Hepatocyte (in vitro differentiated cells): Measurements from ENCODE around the gene FNDC3B. TPM values are rescaled to one million over a fixed set of nuclear protein-coding genes. Genes with fewer than 3 reads are reported as not detected.
A peak's percentile ranks its signal among the peaks of the same experiment; 100 is the strongest.

Experiments
- DNase-seq: peaks from one replicate; pipeline ENCODE4 v3.0.0-alpha.2; 2016; ENCODE audit warnings: low spot score
- H2AFZ ChIP-seq: fragments of 200-600 bp; sonication (generic); 2 replicates; pipeline ENCODE4 v1.6.0; 2016; ENCODE audit warnings: antibody characterized with exemption, mild to moderate bottlenecking
- H3K27ac ChIP-seq: fragments of 200-600 bp; sonication (generic); 2 replicates; pipeline ENCODE4 v1.5.1; 2016; ENCODE audit warnings: mild to moderate bottlenecking
- H3K27me3 ChIP-seq: fragments of 200-600 bp; sonication (generic); 2 replicates; pipeline ENCODE4 v1.6.1; 2016
- H3K36me3 ChIP-seq: fragments of 200-600 bp; sonication (generic); replicated peaks from 2 replicates; pipeline ENCODE4 v1.5.1; 2016; ENCODE audit warnings: low read depth; ENCODE audit not compliant: insufficient read depth
- H3K4me1 ChIP-seq: fragments of 200-600 bp; sonication (generic); 2 replicates; pipeline ENCODE4 v1.5.1; 2016; ENCODE audit warnings: mild to moderate bottlenecking, moderate library complexity; ENCODE audit not compliant: insufficient read depth
- H3K4me2 ChIP-seq: fragments of 200-600 bp; sonication (generic); 2 replicates; pipeline ENCODE4 v1.6.0; 2016
- H3K4me3 ChIP-seq: fragments of 200-600 bp; sonication (generic); 2 replicates; pipeline ENCODE4 v1.5.1; 2016; ENCODE audit warnings: mild to moderate bottlenecking
- H3K79me2 ChIP-seq: fragments of 200-600 bp; sonication (generic); 2 replicates; pipeline ENCODE4 v1.6.0; 2017; ENCODE audit warnings: mild to moderate bottlenecking
- H3K9me2 ChIP-seq: fragments of 200-600 bp; sonication (generic); replicated peaks from 2 replicates; pipeline ENCODE4 v1.6.0; 2017; ENCODE audit warnings: mild to moderate bottlenecking; ENCODE audit not compliant: insufficient read depth
- H3K9me3 ChIP-seq: fragments of 200-600 bp; sonication (generic); 2 replicates; pipeline ENCODE4 v1.5.1; 2016; ENCODE audit warnings: low read depth, mild to moderate bottlenecking
- H4K20me1 ChIP-seq: fragments of 200-600 bp; sonication (generic); 2 replicates; pipeline ENCODE4 v1.6.0; 2016; ENCODE audit warnings: mild to moderate bottlenecking; ENCODE audit not compliant: insufficient read depth, poor library complexity, severe bottlenecking
- CTCF ChIP-seq: fragments of 200-600 bp; sonication (generic); IDR thresholded peaks from 2 replicates; pipeline ENCODE4 v1.5.1; 2016; ENCODE audit warnings: antibody characterized with exemption, mild to moderate bottlenecking; ENCODE audit not compliant: poor library complexity
- EZH2 ChIP-seq: fragments of 200-600 bp; sonication (generic); IDR thresholded peaks from 2 replicates; pipeline ENCODE4 v1.6.1; 2016; ENCODE audit warnings: antibody characterized with exemption, mild to moderate bottlenecking, borderline replicate concordance
- EZH2phosphoT487 ChIP-seq: fragments of 200-600 bp; sonication (generic); IDR thresholded peaks from one replicate; pipeline ENCODE4 v1.6.1; 2018; ENCODE audit warnings: antibody characterized with exemption, mild to moderate bottlenecking, low read depth, moderate library complexity; ENCODE audit not compliant: unreplicated experiment, severe bottlenecking
- WGBS: methylation state at CpG from one replicate; pipeline ENCODE4 v1.1.6; 2016; ENCODE audit warnings: low lambda C conversion rate; ENCODE audit errors: missing lambda C conversion rate; 5-methylcytosine and 5-hydroxymethylcytosine counted together
- polyA plus RNA-seq: library from polyadenylated mRNA; unstranded; fragments of >200 nt; fragmentation: Nextera tagmentation; extraction: Ambion mirVana; gene quantifications from 2 replicates; pipeline ENCODE4 v1.2.1, GENCODE V29; 2016
- total RNA-seq: library from RNA; depleted of rRNA; stranded (reverse); fragments of >200 nt; gene quantifications from 2 replicates; pipeline ENCODE4 v1.2.3, GENCODE V29; 2014

Gene FNDC3B
- total and polyA plus RNA-seq, 2 experiments from 2014 or later = 61.2 to 113 TPM

- peaks cover 98% of the 10 kb centered on the region for H4K20me1 ChIP-seq
- no peaks in the 10 kb centered on the region for H3K9me3 ChIP-seq
- peaks cover 43% of the 10 kb centered on the region for H3K4me1 ChIP-seq
- 15% methylated on average over 1 of the region's 1 CpG for WGBS
- H3K27ac ChIP-seq = peak overlapping the region; percentile 86
- H3K36me3 ChIP-seq = no peaks in the 10 kb centered on the region
- no peaks in the 10 kb centered on the region for H3K9me2 ChIP-seq
- peak overlapping the region; percentile 65 for H3K4me2 ChIP-seq
- H3K4me3 ChIP-seq = no peak overlapping the region
- H2AFZ ChIP-seq = no peak overlapping the region
- H3K79me2 ChIP-seq = peaks cover 91% of the 10 kb centered on the region
- no peak for TF ChIP-seq EZH2
- TF ChIP-seq EZH2phosphoT487 = no peak
- no peak for TF ChIP-seq CTCF
- H3K27me3 ChIP-seq = no peaks in the 10 kb centered on the region
- no peak for DNase-seq
Observed at GRCh38 chr3:172065527-172065926, 26.1 kb downstream of the FNDC3B start.

GRCh38 chr3:172065967-172066762 lies 26.8 kb downstream of the FNDC3B start:
- H3K27ac ChIP-seq = peak overlapping the region; percentile 86
- no peaks in the 10 kb centered on the region for H3K9me3 ChIP-seq
- no peak overlapping the region for H3K4me3 ChIP-seq
- peaks cover 92% of the 10 kb centered on the region for H3K79me2 ChIP-seq
- H3K36me3 ChIP-seq = no peaks in the 10 kb centered on the region
- H3K4me2 ChIP-seq = peak overlapping the region; percentile 65
- no peak overlapping the region for H2AFZ ChIP-seq
- no peaks in the 10 kb centered on the region for H3K9me2 ChIP-seq
- peak; percentile 68 for DNase-seq
- TF ChIP-seq CTCF (no peak), EZH2phosphoT487 (no peak), EZH2 (no peak)
- WGBS = 68% methylated on average over 7 of the region's 7 CpGs
- H4K20me1 ChIP-seq = peaks cover 98% of the 10 kb centered on the region
- H3K4me1 ChIP-seq = peaks cover 40% of the 10 kb centered on the region
- no peaks in the 10 kb centered on the region for H3K27me3 ChIP-seq

- H3K27me3 ChIP-seq = no peaks in the 10 kb centered on the region
- H3K27ac ChIP-seq = peak overlapping the region; percentile 27
- H4K20me1 ChIP-seq = peaks cover 95% of the 10 kb centered on the region
- H3K9me3 ChIP-seq = no peaks in the 10 kb centered on the region
- peak overlapping the region; percentile 57 for H3K4me2 ChIP-seq
- H3K36me3 ChIP-seq = no peaks in the 10 kb centered on the region
- H3K4me3 ChIP-seq = no peak overlapping the region
- 64% methylated on average over 7 of the region's 7 CpGs for WGBS
- no peaks in the 10 kb centered on the region for H3K9me2 ChIP-seq
- H3K79me2 ChIP-seq = peaks cover 99% of the 10 kb centered on the region
- H2AFZ ChIP-seq = no peak overlapping the region
- H3K4me1 ChIP-seq = peaks cover 49% of the 10 kb centered on the region
- TF ChIP-seq EZH2phosphoT487 = no peak
- no peak for TF ChIP-seq EZH2
- no peak for TF ChIP-seq CTCF
- no peak for DNase-seq
Observed at GRCh38 chr3:172066880-172067796, 27.8 kb downstream of the FNDC3B start.
